Measurements from ENCODE around the gene ATXN7L3.

Gene ATXN7L3

GRCh38 chr17:44202756-44203155 is 3.1 kb upstream of the ATXN7L3 start:
- Histone ChIP-seq H3K9me3 (no peaks in the 10 kb centered on the region), H3K4me3 (no peak overlapping the region), H3K4me1 (peaks cover 12% of the 10 kb centered on the region), H3K36me3 (replicated peaks) (peaks cover 8% of the 10 kb centered on the region), H3K27me3 (ENCODE audit: low read depth) (no peaks in the 10 kb centered on the region)
- no peak for DNase-seq (ENCODE audit: low spot score in 2 of 2)
- in situ Hi-C loops (cut with MboI; ENCODE audit: low sequenced_read_pairs) = no loop called here

DNA sequence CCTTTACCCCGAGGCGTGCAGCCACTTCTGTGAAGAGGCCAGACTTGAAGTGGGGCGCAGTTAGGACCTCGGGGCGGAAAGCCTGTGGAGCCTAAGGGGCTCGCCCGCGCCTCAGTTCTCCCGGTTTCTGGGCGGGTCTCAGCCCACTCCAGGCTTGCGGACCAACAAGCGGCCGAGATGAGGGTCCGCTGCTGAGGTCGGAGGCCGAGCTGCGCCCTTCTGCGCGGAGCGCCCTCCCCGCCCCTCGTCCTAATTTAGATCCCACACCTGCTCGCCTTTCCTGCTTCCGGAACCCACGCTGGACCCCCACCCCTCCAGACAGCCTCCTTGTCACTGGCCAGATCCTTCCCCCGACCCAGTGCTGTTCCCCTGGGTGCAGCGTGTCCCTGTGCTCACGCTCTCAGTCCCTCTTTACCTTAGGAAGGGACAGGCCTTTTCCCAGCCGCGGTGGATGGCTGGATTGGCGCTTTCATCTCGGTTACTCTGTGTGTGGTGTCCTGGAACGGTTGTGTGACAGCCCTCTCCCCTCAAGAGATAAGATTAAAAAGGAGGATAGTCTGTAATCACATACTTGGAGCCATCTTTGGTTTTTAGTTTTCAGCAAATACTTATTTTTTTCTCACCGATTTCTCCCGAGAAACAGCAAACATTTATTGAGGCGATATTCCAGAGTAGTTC is 933 bp upstream of the ATXN7L3 start:
- no peak for DNase-seq (ENCODE audit: low spot score in 2 of 2)
- H3K27me3 ChIP-seq (ENCODE audit: low read depth) = no peaks in the 10 kb centered on the region
- in situ Hi-C loops (cut with MboI; ENCODE audit: low sequenced_read_pairs) = no loop called here
- peaks cover 12% of the 10 kb centered on the region for H3K4me1 ChIP-seq
- H3K36me3 ChIP-seq (replicated peaks) = peaks cover 14% of the 10 kb centered on the region
- H3K4me3 ChIP-seq = peak overlapping the region; percentile 75
- H3K9me3 ChIP-seq = no peaks in the 10 kb centered on the region

GRCh38 chr17:44198721-44199552 is 747 bp downstream of the ATXN7L3 start:
- in situ Hi-C loops (cut with MboI; ENCODE audit: low sequenced_read_pairs) = no loop called here
- Histone ChIP-seq H3K4me1 (peaks cover 12% of the 10 kb centered on the region), H3K27me3 (ENCODE audit: low read depth) (no peaks in the 10 kb centered on the region), H3K4me3 (peak overlapping the region; percentile 75), H3K9me3 (no peaks in the 10 kb centered on the region), H3K36me3 (replicated peaks) (peaks cover 31% of the 10 kb centered on the region)
- peak; percentile 39 to 73 for DNase-seq (ENCODE audit: low spot score in 2 of 2)

DNA sequence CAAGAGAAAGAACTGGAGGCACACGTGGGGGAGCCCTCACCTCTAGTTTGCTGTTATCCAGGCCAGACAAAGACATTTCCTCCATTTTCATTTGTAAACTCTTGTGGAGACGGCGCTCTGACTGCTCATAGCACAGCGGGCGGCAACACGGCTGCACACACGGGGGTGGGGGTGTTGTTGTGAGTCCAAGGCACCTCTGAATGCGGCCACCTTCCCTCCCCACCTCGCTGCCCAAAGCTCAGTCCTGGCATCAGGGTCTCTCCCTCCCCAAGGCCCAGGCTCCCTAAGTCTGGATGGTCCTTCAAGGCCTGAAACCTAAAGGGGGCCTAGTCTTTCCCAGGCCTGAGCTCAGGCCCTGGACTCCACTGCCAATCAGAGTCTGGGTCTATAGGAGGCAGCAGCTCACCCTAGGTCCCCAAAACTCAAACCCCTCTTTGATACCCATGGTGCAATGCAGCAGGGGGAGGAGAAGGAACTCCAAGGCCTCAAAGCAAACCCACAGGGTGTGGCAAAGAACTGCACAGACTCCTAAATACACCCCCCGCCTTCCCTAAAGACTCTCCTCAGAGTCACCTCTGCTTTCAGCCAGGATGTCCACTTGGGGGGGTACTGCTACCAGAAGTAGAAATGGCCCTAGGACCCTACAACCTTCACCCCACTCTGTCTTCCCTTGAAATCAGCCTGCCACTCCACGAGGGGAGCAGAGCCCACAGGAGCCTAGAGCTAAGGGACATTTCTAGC is 1.5 kb downstream of the ATXN7L3 start:
- Histone ChIP-seq H3K36me3 (replicated peaks) (peaks cover 34% of the 10 kb centered on the region), H3K4me1 (peaks cover 12% of the 10 kb centered on the region), H3K27me3 (ENCODE audit: low read depth) (no peaks in the 10 kb centered on the region), H3K4me3 (peak overlapping the region; percentile 75), H3K9me3 (no peaks in the 10 kb centered on the region)
- in situ Hi-C loops (cut with MboI; ENCODE audit: low sequenced_read_pairs) = no loop called here
- DNase-seq (ENCODE audit: low spot score in 2 of 2) = no peak

- in situ Hi-C loops (cut with MboI; ENCODE audit: low sequenced_read_pairs) = no loop called here
- H3K36me3 ChIP-seq (replicated peaks) = peaks cover 39% of the 10 kb centered on the region
- no peaks in the 10 kb centered on the region for H3K9me3 ChIP-seq
- peaks cover 12% of the 10 kb centered on the region for H3K4me1 ChIP-seq
- DNase-seq (ENCODE audit: low spot score in 2 of 2) = no peak
- no peaks in the 10 kb centered on the region for H3K27me3 ChIP-seq (ENCODE audit: low read depth)
- no peak overlapping the region for H3K4me3 ChIP-seq
Observed at GRCh38 chr17:44197107-44197506, 2.6 kb downstream of the ATXN7L3 start.

DNA sequence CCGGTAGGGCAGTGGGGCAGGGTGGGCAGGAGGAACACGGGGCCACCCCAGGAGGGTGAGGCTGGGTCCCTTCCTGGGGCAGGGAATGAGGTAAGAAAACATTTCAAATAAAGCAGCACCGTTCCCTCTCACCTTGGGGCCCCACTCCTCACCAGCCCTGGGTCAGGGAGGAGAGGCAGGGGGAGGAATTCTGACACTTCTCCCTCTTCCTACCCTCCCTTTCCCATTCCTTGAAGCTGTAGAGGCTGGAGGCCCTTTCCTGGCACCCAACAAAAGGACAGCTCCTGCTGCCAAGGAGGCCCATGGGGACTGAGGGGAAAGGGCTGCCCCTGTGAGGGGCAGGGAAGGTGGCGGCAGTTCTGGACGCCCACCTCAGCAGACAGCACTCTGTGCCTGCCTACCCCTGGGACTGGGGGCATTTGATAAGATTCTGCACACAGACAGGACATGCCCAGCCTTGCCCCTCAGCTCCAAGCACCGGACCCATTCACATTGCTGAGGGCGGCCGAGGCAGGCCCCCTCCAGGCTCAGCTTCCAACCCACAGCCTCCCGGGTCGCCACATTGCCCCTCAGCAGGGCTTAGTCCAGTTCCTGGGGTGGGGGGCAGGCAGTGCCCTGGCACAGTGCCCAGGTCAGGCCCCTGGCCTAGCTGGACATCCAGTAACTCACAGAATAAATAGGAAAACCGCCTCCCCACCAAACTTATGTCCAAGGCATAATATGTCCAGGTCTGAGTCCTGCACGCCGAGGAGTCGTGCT is 6.2 kb downstream of the ATXN7L3 start:
- Histone ChIP-seq H3K36me3 (replicated peaks) (peaks cover 55% of the 10 kb centered on the region), H3K4me3 (no peak overlapping the region), H3K27me3 (ENCODE audit: low read depth) (no peaks in the 10 kb centered on the region), H3K4me1 (peaks cover 6% of the 10 kb centered on the region), H3K9me3 (no peaks in the 10 kb centered on the region)
- in situ Hi-C loops (cut with MboI; ENCODE audit: low sequenced_read_pairs) = no loop called here
- no peak for DNase-seq (ENCODE audit: low spot score in 2 of 2)

- peaks cover 55% of the 10 kb centered on the region for H3K36me3 ChIP-seq (replicated peaks)
- H3K4me1 ChIP-seq = peaks cover 3% of the 10 kb centered on the region
- no peak for DNase-seq (ENCODE audit: low spot score in 2 of 2)
- in situ Hi-C loops (cut with MboI; ENCODE audit: low sequenced_read_pairs) = no loop called here
- H3K27me3 ChIP-seq (ENCODE audit: low read depth) = no peaks in the 10 kb centered on the region
- no peaks in the 10 kb centered on the region for H3K9me3 ChIP-seq
- H3K4me3 ChIP-seq = no peak overlapping the region
Observed at GRCh38 chr17:44192750-44193149, 6.9 kb downstream of the ATXN7L3 start.

- in situ Hi-C loops (cut with MboI; ENCODE audit: low sequenced_read_pairs) = no loop called here
- Histone ChIP-seq H3K9me3 (no peaks in the 10 kb centered on the region), H3K4me1 (peaks cover 6% of the 10 kb centered on the region), H3K36me3 (replicated peaks) (peaks cover 48% of the 10 kb centered on the region), H3K4me3 (no peak overlapping the region), H3K27me3 (ENCODE audit: low read depth) (no peaks in the 10 kb centered on the region)
- no peak for DNase-seq (ENCODE audit: low spot score in 2 of 2)
Observed at GRCh38 chr17:44191941-44192496, 7.7 kb downstream of the ATXN7L3 start.

- DNase-seq (ENCODE audit: low spot score in 2 of 2) = no peak
- in situ Hi-C loops (cut with MboI; ENCODE audit: low sequenced_read_pairs) = no loop called here
- H3K9me3 ChIP-seq = no peaks in the 10 kb centered on the region
- H3K27me3 ChIP-seq (ENCODE audit: low read depth) = no peaks in the 10 kb centered on the region
- H3K4me3 ChIP-seq = no peak overlapping the region
- peaks cover 6% of the 10 kb centered on the region for H3K4me1 ChIP-seq
- H3K36me3 ChIP-seq (replicated peaks) = peaks cover 45% of the 10 kb centered on the region
Observed at GRCh38 chr17:44191369-44191768, 8.3 kb downstream of the ATXN7L3 start.

- Histone ChIP-seq H3K4me3 (no peak overlapping the region), H3K27me3 (ENCODE audit: low read depth) (no peaks in the 10 kb centered on the region), H3K9me3 (no peaks in the 10 kb centered on the region), H3K36me3 (replicated peaks) (peaks cover 40% of the 10 kb centered on the region), H3K4me1 (peaks cover 6% of the 10 kb centered on the region)
- no peak for DNase-seq (ENCODE audit: low spot score in 2 of 2)
- in situ Hi-C loops (cut with MboI; ENCODE audit: low sequenced_read_pairs) = no loop called here
Observed at GRCh38 chr17:44190481-44190880, 9.2 kb downstream of the ATXN7L3 start.

DNA sequence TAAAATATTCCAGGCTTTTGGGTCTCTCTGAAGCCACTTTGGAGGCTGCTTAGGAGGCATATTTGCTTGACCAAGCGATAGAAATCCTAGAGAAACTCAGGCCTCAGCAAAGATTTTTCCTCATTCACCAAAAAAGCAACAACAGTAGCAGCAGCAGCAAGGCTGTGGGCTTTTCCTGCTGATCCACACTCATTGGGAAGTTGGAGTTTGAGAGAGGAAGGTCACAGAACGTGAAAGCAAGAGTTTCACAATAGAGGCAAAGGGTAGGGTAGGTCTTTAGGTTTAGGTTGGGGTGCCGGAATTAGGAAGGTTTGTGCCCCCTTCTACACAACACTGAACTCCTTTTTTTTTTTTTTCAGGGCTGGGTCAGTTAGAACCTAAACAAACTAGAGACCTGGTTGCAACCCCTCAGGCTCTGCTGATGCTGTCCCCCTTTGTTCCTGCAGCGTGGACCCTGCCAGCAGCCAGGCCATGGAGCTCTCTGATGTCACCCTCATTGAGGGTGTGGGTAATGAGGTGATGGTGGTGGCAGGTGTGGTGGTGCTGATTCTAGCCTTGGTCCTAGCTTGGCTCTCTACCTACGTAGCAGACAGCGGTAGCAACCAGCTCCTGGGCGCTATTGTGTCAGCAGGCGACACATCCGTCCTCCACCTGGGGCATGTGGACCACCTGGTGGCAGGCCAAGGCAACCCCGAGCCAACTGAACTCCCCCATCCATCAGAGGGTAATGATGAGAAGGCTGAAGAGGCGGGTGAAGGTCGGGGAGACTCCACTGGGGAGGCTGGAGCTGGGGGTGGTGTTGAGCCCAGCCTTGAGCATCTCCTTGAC is 10.9 kb downstream of the ATXN7L3 start:
- no peaks in the 10 kb centered on the region for H3K9me3 ChIP-seq
- no peaks in the 10 kb centered on the region for H3K27me3 ChIP-seq (ENCODE audit: low read depth)
- H3K4me1 ChIP-seq = peaks cover 12% of the 10 kb centered on the region
- no peak overlapping the region for H3K4me3 ChIP-seq
- in situ Hi-C loops (cut with MboI; ENCODE audit: low sequenced_read_pairs) = no loop called here
- peaks cover 30% of the 10 kb centered on the region for H3K36me3 ChIP-seq (replicated peaks)
- no peak for DNase-seq (ENCODE audit: low spot score in 2 of 2)

DNA sequence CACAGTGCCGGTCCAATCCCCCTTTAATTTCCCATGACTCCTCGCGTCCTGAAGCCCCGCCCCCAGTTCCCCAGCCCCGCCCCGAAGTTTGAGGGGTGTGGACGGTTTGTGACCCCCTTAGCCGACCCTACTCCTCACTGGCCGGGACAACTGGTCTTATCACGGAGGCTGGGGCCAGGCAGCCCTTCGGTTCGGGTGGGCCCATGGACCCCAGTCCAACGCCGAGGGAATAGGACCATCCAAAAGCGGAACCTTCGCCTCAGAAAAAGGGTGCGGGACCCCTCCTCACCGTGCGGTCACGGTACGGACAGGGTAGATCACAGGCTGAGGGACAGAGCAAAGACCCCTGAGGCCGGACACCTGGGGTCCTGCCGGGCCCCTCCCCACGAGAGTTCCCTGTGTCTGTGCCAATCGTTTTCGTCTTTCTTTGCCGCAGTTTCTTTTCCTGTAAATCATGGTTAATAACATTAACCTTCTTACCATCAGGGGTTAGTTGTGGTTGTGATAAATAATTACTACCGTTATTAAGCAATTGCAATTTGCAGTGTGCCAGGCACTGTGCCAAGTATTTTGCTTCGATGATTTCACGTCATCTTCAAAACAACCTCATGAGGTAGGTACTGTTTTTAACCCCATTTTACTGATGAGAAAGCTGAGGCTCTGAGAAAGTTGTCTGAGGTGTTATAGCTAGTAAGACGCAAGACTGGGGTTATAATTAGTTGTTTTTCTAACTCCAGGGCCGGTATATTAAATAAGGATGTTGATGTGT is 12.4 kb downstream of the ATXN7L3 start:
- H3K4me3 ChIP-seq = peak overlapping the region; percentile 67
- peaks cover 12% of the 10 kb centered on the region for H3K4me1 ChIP-seq
- in situ Hi-C loops (cut with MboI; ENCODE audit: low sequenced_read_pairs) = no loop called here
- peaks cover 35% of the 10 kb centered on the region for H3K36me3 ChIP-seq (replicated peaks)
- H3K27me3 ChIP-seq (ENCODE audit: low read depth) = no peaks in the 10 kb centered on the region
- H3K9me3 ChIP-seq = no peaks in the 10 kb centered on the region
- DNase-seq (ENCODE audit: low spot score in 2 of 2) = no peak

Data from HAP-1 (cell line).